Fibroblast of skin of left quadriceps (primary cell): ENCODE data around the gene ADORA2B.
"Not testable (repeated sequence)": the region's sequence is repeated elsewhere in the genome, so short reads cannot be mapped to it uniquely, and the experiment has no call there.

Experiments used
- DNase-seq, 2 experiments: peaks; one replicate each; pipeline ENCODE4 v3.0.0-alpha.2; 2013; ENCODE audit warnings: low read depth in 2 of 2

Gene ADORA2B

GRCh38 chr17:15952916-15953790 is 8.2 kb downstream of the ADORA2B start:
- no peak for DNase-seq

GRCh38 chr17:15954222-15954621 is 9.3 kb downstream of the ADORA2B start:
- DNase-seq, result peak; percentile 49 to 50

- no peak for DNase-seq
Observed at GRCh38 chr17:15955793-15956541, 11.0 kb downstream of the ADORA2B start.

GRCh38 chr17:15957206-15957605 is 12.3 kb downstream of the ADORA2B start:
- DNase-seq, result no peak

DNA sequence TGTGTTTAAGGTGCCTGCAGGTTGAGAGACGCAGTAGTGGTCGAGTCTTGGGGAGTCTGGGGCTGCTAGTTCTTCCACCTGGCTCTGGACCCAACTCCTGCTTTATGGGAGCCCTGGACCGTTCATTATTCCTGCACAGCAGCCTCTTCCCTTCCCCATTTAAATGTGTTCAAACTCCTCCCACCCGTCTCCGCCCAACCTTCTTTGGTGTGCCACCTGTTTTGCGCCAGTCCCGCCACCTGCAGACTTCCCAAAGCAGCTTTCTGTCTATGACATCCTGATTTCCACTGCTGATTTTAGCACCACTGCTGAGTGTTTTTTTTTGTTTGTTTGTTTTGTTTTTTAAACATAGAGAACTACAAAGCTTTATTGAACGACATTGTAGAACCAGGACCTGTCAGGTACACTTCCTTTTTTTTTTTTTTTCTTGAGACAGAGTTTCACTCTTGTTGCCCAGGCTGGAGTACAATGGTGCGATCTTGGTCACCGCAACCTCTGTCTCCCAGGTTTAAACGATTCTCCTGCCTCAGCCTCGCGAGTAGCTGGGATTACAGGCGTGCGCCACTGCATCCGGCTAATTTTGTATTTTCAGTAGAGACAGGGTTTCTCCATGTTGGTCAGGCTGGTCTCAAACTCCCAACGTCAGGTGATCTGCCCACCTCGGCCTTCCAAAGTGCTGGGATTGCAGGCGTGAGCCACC is 12.8 kb downstream of the ADORA2B start:
- no peak for DNase-seq

- DNase-seq, result no peak
Observed at GRCh38 chr17:15958484-15958854, 13.5 kb downstream of the ADORA2B start.

GRCh38 chr17:15963670-15964110 is 18.8 kb downstream of the ADORA2B start:
- DNase-seq, result no peak

DNA sequence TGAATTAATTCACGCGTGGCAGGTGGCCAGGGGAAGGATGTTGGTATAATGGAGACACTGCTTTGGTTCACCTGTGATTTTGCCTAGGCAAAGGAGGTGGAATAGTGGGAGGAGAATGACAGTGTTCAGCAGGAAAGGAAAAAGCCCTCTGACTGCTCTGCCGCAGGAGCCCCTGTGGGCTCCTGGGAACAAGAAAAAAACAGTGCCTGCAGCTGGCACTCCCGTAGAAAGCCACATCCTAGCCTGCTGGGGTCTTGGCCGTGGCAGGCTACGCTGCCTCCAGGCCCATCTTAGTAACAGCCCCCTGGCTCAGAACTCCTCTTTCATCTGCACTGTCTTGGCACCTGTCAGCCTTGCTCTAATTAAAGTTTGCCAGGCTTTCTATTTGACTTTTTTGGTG is 20.6 kb downstream of the ADORA2B start:
- DNase-seq, result no peak

- DNase-seq, result no peak
Observed at GRCh38 chr17:15966183-15966878, 21.4 kb downstream of the ADORA2B start.

- DNase-seq, result no peak
Observed at GRCh38 chr17:15966879-15967248, 21.9 kb downstream of the ADORA2B start.

- no peak for DNase-seq
Observed at GRCh38 chr17:15967706-15968399, 22.9 kb downstream of the ADORA2B start.

GRCh38 chr17:15969463-15969862 is 24.5 kb downstream of the ADORA2B start:
- DNase-seq, result no peak

DNA sequence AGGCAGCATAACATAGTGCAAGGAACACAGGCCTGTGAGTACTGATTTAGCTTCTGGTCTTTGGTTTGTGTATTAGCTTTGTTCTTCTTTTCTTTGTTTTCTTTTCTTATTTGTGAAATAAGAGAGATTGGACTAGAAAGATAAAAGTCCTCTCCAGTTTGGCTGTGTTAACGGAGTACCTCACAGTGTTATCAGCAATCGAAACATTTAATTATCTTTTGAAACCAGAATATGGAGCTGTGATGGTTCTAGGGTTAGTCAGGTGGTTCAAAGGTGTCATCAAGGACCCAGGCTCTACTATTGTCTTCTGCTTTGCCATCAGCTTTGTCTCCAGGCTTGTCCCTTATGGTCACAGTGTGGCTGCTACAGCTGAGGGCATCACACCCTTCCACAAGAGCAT is 25.6 kb downstream of the ADORA2B start:
- no peak for DNase-seq

- no peak for DNase-seq
Observed at GRCh38 chr17:15971098-15971678, 26.3 kb downstream of the ADORA2B start.

GRCh38 chr17:15971882-15972281 is 27.0 kb downstream of the ADORA2B start:
- no peak for DNase-seq

DNA sequence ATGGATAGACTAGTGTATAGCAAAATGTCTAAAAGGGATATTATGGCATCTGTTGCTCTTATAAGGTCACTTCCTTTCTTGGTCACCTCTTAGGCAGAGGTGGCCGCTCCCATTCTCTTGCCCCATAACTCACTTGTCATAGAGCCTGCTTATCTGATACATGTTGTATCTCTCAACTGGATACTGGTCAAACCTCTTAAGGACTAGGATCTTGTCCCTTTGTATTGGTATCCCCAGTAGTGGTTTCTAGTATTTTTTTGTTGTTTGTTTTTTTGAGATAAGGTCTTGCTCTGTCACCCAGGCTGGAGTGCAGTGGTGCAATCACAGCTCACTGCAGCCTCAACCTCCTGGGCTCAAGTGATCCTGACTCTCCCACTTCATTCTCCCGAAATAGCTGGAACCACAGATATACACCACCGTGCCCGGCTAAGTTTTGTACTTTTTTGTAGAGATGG is 27.6 kb downstream of the ADORA2B start:
- no peak for DNase-seq

DNA sequence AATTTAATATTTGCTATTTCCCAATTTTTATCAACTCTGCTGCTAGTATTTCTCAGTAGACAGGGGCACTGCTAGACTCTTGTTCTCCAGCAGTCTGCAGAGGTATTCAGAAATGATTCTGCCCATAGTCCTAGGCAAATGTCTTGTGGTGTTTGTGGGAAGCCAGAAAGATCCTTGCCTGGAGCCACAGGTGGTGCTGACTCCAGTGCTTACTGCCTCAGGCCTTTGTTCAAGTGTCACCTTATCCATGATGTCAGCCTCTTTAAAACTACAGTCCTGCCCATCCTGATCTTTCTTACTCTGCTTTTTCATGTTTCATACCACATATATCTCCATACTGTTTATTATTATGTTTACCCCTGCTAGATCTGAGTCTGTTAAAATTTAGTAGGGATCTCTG is 28.1 kb downstream of the ADORA2B start:
- no peak for DNase-seq

GRCh38 chr17:15973834-15974233 is 28.9 kb downstream of the ADORA2B start:
- DNase-seq, result no peak

GRCh38 chr17:15977894-15978293 is 33.0 kb downstream of the ADORA2B start:
- DNase-seq, result no peak

- DNase-seq, result no peak
Observed at GRCh38 chr17:15978606-15979005, 33.7 kb downstream of the ADORA2B start.

DNA sequence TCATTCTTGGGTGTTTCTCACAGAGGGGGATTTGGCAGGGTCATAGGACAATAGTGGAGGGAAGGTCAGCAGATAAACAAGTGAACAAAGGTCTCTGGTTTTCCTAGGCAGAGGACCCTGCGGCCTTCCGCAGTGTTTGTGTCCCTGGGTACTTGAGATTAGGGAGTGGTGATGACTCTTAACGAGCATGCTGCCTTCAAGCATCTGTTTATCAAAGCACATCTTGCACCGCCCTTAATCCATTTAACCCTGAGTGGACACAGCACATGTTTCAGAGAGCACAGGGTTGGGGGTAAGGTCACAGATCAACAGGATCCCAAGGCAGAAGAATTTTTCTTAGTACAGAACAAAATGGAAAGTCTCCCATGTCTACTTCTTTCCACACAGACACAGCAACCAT is 34.1 kb downstream of the ADORA2B start:
- not testable (repeated sequence) for DNase-seq
